Measurements from ENCODE around the gene SCNN1A. TPM values are rescaled to one million over a fixed set of nuclear protein-coding genes. Genes with fewer than 3 reads are reported as not detected.
A peak's percentile ranks its signal among the peaks of the same experiment; 100 is the strongest.
"Not testable (repeated sequence)": the region's sequence is repeated elsewhere in the genome, so short reads cannot be mapped to it uniquely, and the experiment has no call there.

The SCNN1A gene
- total and polyA plus RNA-seq, 5 donors = 0.08 to 0.80 (median 0.36) TPM

GRCh38 chr12:6344101-6344660 lies 31.2 kb downstream of the SCNN1A start:
- 97% methylated on average over 11 of the region's 11 CpGs for WGBS
- not testable (repeated sequence) for H3K4me3 ChIP-seq (ENCODE audit: low read length); DNase-seq; H3K27me3 ChIP-seq (ENCODE audit: control insufficient read depth, insufficient read depth); H3K9me3 ChIP-seq (ENCODE audit: control insufficient read depth, low read length); ATAC-seq; H3K27ac ChIP-seq (ENCODE audit: low read length)
- intact Hi-C loops (cut with DNase I) = loop anchor here in 1 of 4 donors (5.0 kb wide), 1 partner anchor 38 kb away; the partner anchor contains the start of gene LTBR
- peaks cover 26% of the 10 kb centered on the region for H3K4me1 ChIP-seq (ENCODE audit: control insufficient read depth, insufficient read depth, low read length)

GRCh38 chr12:6343518-6343917 lies 31.8 kb downstream of the SCNN1A start:
- Histone ChIP-seq H3K4me3 (ENCODE audit: low read length) (no peak overlapping the region), H3K27ac (ENCODE audit: low read length) (peak overlapping the region; percentile 65), H3K9me3 (ENCODE audit: control insufficient read depth, low read length) (no peaks in the 10 kb centered on the region), H3K27me3 (ENCODE audit: control insufficient read depth, insufficient read depth) (no peaks in the 10 kb centered on the region), H3K4me1 (ENCODE audit: control insufficient read depth, insufficient read depth, low read length) (peaks cover 26% of the 10 kb centered on the region)
- ATAC-seq (no peak), DNase-seq (peak in 1 of 3 donors; percentile 72)
- 43% methylated on average over 5 of the region's 5 CpGs for WGBS
- intact Hi-C loops (cut with DNase I) = loop anchor here in 1 of 4 donors (5.0 kb wide), 1 partner anchor 39 kb away; the partner anchor contains the start of gene LTBR

GRCh38 chr12:6342140-6342889 lies 33.0 kb downstream of the SCNN1A start:
- no peaks in the 10 kb centered on the region for H3K9me3 ChIP-seq (ENCODE audit: control insufficient read depth, low read length)
- 27% methylated on average over 7 of the region's 7 CpGs for WGBS
- H3K4me3 ChIP-seq (ENCODE audit: low read length) = peak overlapping the region; percentile 87
- intact Hi-C loops (cut with DNase I) = loop anchor here in 1 of 4 donors (5.0 kb wide), 1 partner anchor 40 kb away; the partner anchor contains the start of gene LTBR
- H3K27me3 ChIP-seq (ENCODE audit: control insufficient read depth, insufficient read depth) = no peaks in the 10 kb centered on the region
- no peak for DNase-seq
- H3K4me1 ChIP-seq (ENCODE audit: control insufficient read depth, insufficient read depth, low read length) = peaks cover 30% of the 10 kb centered on the region
- H3K27ac ChIP-seq (ENCODE audit: low read length) = peak overlapping the region; percentile 92
- no peak for ATAC-seq

GRCh38 chr12:6341417-6342139 lies 33.8 kb downstream of the SCNN1A start, which contains the start of gene TNFRSF1A:
Gene TNFRSF1A, minus strand, starts transcription at chr12:6342076. Its CDS starts 262 bp downstream, at chr12:6341814.
- H3K27me3 ChIP-seq (ENCODE audit: control insufficient read depth, insufficient read depth) = no peaks in the 10 kb centered on the region
- peak within 1 kb of the TSS; percentile 92 for H3K27ac ChIP-seq (ENCODE audit: low read length)
- DNase-seq (peak; percentile 79 to 89 (median 86)), ATAC-seq (peak; percentile 82 to 87)
- under 1% methylated on average over 21 of the region's 21 CpGs for WGBS
- intact Hi-C loops (cut with DNase I) = loop anchor here in 1 of 4 donors (5.0 kb wide), 1 partner anchor 41 kb away; the partner anchor contains the start of gene LTBR
- H3K4me3 ChIP-seq (ENCODE audit: low read length) = peak within 1 kb of the TSS; percentile 87
- H3K9me3 ChIP-seq (ENCODE audit: control insufficient read depth, low read length) = no peaks in the 10 kb centered on the region
- peaks cover 26% of the 10 kb centered on the region for H3K4me1 ChIP-seq (ENCODE audit: control insufficient read depth, insufficient read depth, low read length)

- Histone ChIP-seq H3K9me3 (ENCODE audit: control insufficient read depth, low read length) (no peaks in the 10 kb centered on the region), H3K4me3 (ENCODE audit: low read length) (peak overlapping the region; percentile 87), H3K4me1 (ENCODE audit: control insufficient read depth, insufficient read depth, low read length) (peaks cover 19% of the 10 kb centered on the region), H3K27me3 (ENCODE audit: control insufficient read depth, insufficient read depth) (no peaks in the 10 kb centered on the region), H3K27ac (ENCODE audit: low read length) (peak overlapping the region; percentile 92)
- WGBS = 4% methylated on average over 15 of the region's 15 CpGs
- no peak for ATAC-seq
- peak in 2 of 3 donors; percentile 67 to 69 for DNase-seq
- intact Hi-C loops (cut with DNase I) = loop anchor here in 1 of 4 donors (5.0 kb wide), 1 partner anchor 41 kb away; the partner anchor contains the start of gene LTBR
Measured at GRCh38 chr12:6340745-6341416, 34.5 kb downstream of the SCNN1A start.

GRCh38 chr12:6340032-6340638 lies 35.2 kb downstream of the SCNN1A start:
- DNase-seq = peak in 2 of 3 donors; percentile 73 to 79
- Histone ChIP-seq H3K4me1 (ENCODE audit: control insufficient read depth, insufficient read depth, low read length) (peaks cover 20% of the 10 kb centered on the region), H3K27me3 (ENCODE audit: control insufficient read depth, insufficient read depth) (no peaks in the 10 kb centered on the region), H3K27ac (ENCODE audit: low read length) (peak overlapping the region; percentile 92), H3K4me3 (ENCODE audit: low read length) (peak overlapping the region; percentile 87), H3K9me3 (ENCODE audit: control insufficient read depth, low read length) (no peaks in the 10 kb centered on the region)
- intact Hi-C loops (cut with DNase I) = loop anchor here in 1 of 4 donors (5.0 kb wide), 1 partner anchor 42 kb away; the partner anchor contains the start of gene LTBR
- 11% methylated on average over 9 of the region's 9 CpGs for WGBS
- no peak for ATAC-seq

- 28% methylated on average over 3 of the region's 3 CpGs for WGBS
- no peaks in the 10 kb centered on the region for H3K27me3 ChIP-seq (ENCODE audit: control insufficient read depth, insufficient read depth)
- intact Hi-C loops (cut with DNase I) = loop anchor here in 3 of 4 donors (5.0 to 10.0 kb wide), 2 partner anchors 43 to 46 kb away; partner anchors contain the start of gene LTBR (in 3 of the 3)
- H3K27ac ChIP-seq (ENCODE audit: low read length) = peak overlapping the region; percentile 71
- DNase-seq = no peak
- peaks cover 22% of the 10 kb centered on the region for H3K4me1 ChIP-seq (ENCODE audit: control insufficient read depth, insufficient read depth, low read length)
- no peaks in the 10 kb centered on the region for H3K9me3 ChIP-seq (ENCODE audit: control insufficient read depth, low read length)
- ATAC-seq = no peak
- peak overlapping the region; percentile 87 for H3K4me3 ChIP-seq (ENCODE audit: low read length)
Measured at GRCh38 chr12:6338955-6339354, 36.4 kb downstream of the SCNN1A start.

- peaks cover 20% of the 10 kb centered on the region for H3K4me1 ChIP-seq (ENCODE audit: control insufficient read depth, insufficient read depth, low read length)
- 58% methylated on average over 8 of the region's 8 CpGs for WGBS
- H3K27ac ChIP-seq (ENCODE audit: low read length); H3K9me3 ChIP-seq (ENCODE audit: control insufficient read depth, low read length); H3K27me3 ChIP-seq (ENCODE audit: control insufficient read depth, insufficient read depth); DNase-seq; H3K4me3 ChIP-seq (ENCODE audit: low read length); ATAC-seq: not testable (repeated sequence)
- intact Hi-C loops (cut with DNase I) = loop anchor here in 3 of 4 donors (5.0 to 10.0 kb wide), 2 partner anchors 44 to 46 kb away; partner anchors contain the start of gene LTBR (in 3 of the 3)
Measured at GRCh38 chr12:6338536-6338935, 36.8 kb downstream of the SCNN1A start.

GRCh38 chr12:6337958-6338433 lies 37.4 kb downstream of the SCNN1A start:
- intact Hi-C loops (cut with DNase I) = loop anchor here in 3 of 4 donors (5.0 to 10.0 kb wide), 2 partner anchors 44 to 47 kb away; partner anchors contain the start of gene LTBR (in 3 of the 3)
- 36% methylated on average over 12 of the region's 12 CpGs for WGBS
- peak overlapping the region; percentile 42 for H3K4me3 ChIP-seq (ENCODE audit: low read length)
- H3K4me1 ChIP-seq (ENCODE audit: control insufficient read depth, insufficient read depth, low read length) = peaks cover 20% of the 10 kb centered on the region
- H3K27ac ChIP-seq (ENCODE audit: low read length) = peak overlapping the region; percentile 90
- ATAC-seq (no peak), DNase-seq (no peak)
- no peaks in the 10 kb centered on the region for H3K9me3 ChIP-seq (ENCODE audit: control insufficient read depth, low read length)
- H3K27me3 ChIP-seq (ENCODE audit: control insufficient read depth, insufficient read depth) = no peaks in the 10 kb centered on the region

Measured in right cardiac atrium (tissue), 5 donors.